Stomach (tissue), 4 donors: ENCODE data around the gene TRPM3.

Experiments
- EP300 ChIP-seq: sonication (generic); formaldehyde crosslinking; IDR thresholded peaks from one replicate; pipeline ENCODE4 v1.6.1; 2017; ENCODE audit warnings: antibody characterized with exemption
- POLR2A ChIP-seq, 4 donors: fragments of 450-650 bp; IDR thresholded peaks; one replicate each; pipeline ENCODE4 v1.6.1; 2016; ENCODE audit warnings: antibody characterized with exemption in 4 of 4, control low read depth in 2 of 4, mild to moderate bottlenecking in 1 of 4, moderate library complexity in 1 of 4
- TF ChIP-seq, protein P1 (sequence below), 7 experiments: fragments of 450-650 bp in 4 of 7; fragments of 200-600 bp in 3 of 7; sonication (generic) in 3 of 7; IDR thresholded peaks; one replicate each; pipeline ENCODE4 v1.5.1; 2016 to 2019; ENCODE audit warnings: antibody characterized with exemption in 7 of 7, control low read depth in 2 of 7, mild to moderate bottlenecking in 1 of 7

DNA sequence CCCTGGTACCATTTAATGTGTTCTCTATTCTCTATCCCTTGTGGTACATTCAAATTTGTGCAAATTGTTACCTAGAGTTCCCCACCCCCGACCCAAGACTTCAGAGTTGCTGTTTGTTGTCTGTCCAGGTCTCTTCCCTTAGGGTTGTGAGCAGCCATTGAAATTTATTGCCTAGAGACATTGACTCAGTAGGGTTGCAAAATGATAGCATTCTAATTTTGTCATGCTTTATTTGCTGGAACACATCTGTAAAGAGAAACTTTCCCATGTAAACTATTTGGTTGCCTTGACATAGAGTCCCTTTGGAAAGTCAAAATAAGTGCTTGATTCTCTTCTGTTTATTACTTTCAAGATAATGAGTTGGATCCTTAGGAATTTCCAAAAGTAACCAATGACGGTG lies 615.3 kb downstream of the TRPM3 start:
- TF ChIP-seq POLR2A (IDR thresholded peaks at IDR 0.05) (no peak), EP300 (no peak)
- TF ChIP-seq, protein P1, sequence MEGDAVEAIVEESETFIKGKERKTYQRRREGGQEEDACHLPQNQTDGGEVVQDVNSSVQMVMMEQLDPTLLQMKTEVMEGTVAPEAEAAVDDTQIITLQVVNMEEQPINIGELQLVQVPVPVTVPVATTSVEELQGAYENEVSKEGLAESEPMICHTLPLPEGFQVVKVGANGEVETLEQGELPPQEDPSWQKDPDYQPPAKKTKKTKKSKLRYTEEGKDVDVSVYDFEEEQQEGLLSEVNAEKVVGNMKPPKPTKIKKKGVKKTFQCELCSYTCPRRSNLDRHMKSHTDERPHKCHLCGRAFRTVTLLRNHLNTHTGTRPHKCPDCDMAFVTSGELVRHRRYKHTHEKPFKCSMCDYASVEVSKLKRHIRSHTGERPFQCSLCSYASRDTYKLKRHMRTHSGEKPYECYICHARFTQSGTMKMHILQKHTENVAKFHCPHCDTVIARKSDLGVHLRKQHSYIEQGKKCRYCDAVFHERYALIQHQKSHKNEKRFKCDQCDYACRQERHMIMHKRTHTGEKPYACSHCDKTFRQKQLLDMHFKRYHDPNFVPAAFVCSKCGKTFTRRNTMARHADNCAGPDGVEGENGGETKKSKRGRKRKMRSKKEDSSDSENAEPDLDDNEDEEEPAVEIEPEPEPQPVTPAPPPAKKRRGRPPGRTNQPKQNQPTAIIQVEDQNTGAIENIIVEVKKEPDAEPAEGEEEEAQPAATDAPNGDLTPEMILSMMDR (IDR thresholded peaks at IDR 0.05), result no peak
